ENCODE measurements around the gene CFAP54.

CFAP54 gene

GRCh38 chr12:96501133-96501761 lies 11.9 kb downstream of the CFAP54 start:
- TF ChIP-seq RARB (CRISPR knock-in tag; IDR thresholded peaks at IDR 0.05) (no peak), ZFP3 (CRISPR knock-in tag; IDR thresholded peaks at IDR 0.05) (0 out of 2 replicates have a peak, but pooled peaks have one; percentile 21)

GRCh38 chr12:96501908-96502307 lies 12.5 kb downstream of the CFAP54 start:
- no peak for ATAC-seq
- TF ChIP-seq CREB5 (CRISPR knock-in tag; IDR thresholded peaks at IDR 0.05; ENCODE audit: low read depth) (no peak), PATZ1 (CRISPR knock-in tag; IDR thresholded peaks at IDR 0.05; ENCODE audit: borderline replicate concordance) (no peak), SNAI2 (CRISPR knock-in tag; IDR thresholded peaks at IDR 0.05) (no peak), POU6F1 (CRISPR knock-in tag; IDR thresholded peaks at IDR 0.05; ENCODE audit: borderline replicate concordance, low read depth) (no peak), ZFP30 (CRISPR knock-in tag; IDR thresholded peaks at IDR 0.05) (no peak), GLIS3 (CRISPR knock-in tag; IDR thresholded peaks at IDR 0.05) (no peak), PPARA (CRISPR knock-in tag; IDR thresholded peaks at IDR 0.05; ENCODE audit: borderline replicate concordance) (no peak), ISL1 (CRISPR knock-in tag; IDR thresholded peaks at IDR 0.05) (no peak), OSR1 (CRISPR knock-in tag; IDR thresholded peaks at IDR 0.05) (no peak), TOX (CRISPR knock-in tag; IDR thresholded peaks at IDR 0.05; ENCODE audit: borderline replicate concordance) (no peak), ZNF8 (CRISPR knock-in tag; IDR thresholded peaks at IDR 0.05) (no peak), ZC3H10 (CRISPR knock-in tag; IDR thresholded peaks at IDR 0.05) (no peak)

More at GRCh38 chr12:96501133-96501761, 11.9 kb downstream of the CFAP54 start:
- ATAC-seq, result peak; percentile 78

- TF ChIP-seq GLIS3 (CRISPR knock-in tag; IDR thresholded peaks at IDR 0.05) (no peak), TOX (CRISPR knock-in tag; IDR thresholded peaks at IDR 0.05; ENCODE audit: borderline replicate concordance) (no peak), PATZ1 (CRISPR knock-in tag; IDR thresholded peaks at IDR 0.05; ENCODE audit: borderline replicate concordance) (no peak), POU6F1 (CRISPR knock-in tag; IDR thresholded peaks at IDR 0.05; ENCODE audit: borderline replicate concordance, low read depth) (no peak), RARB (CRISPR knock-in tag; IDR thresholded peaks at IDR 0.05) (no peak), ZNF8 (CRISPR knock-in tag; IDR thresholded peaks at IDR 0.05) (no peak), OSR1 (CRISPR knock-in tag; IDR thresholded peaks at IDR 0.05) (no peak), ZFP3 (CRISPR knock-in tag; IDR thresholded peaks at IDR 0.05) (no peak), ZNF565 (CRISPR knock-in tag; conservative IDR thresholded peaks at IDR 0.05; ENCODE audit: low read depth) (no peak), CSRNP3 (CRISPR knock-in tag; IDR thresholded peaks at IDR 0.05) (no peak), ARNTL (CRISPR knock-in tag; IDR thresholded peaks at IDR 0.05; ENCODE audit: borderline replicate concordance, low read depth) (no peak), ISL1 (CRISPR knock-in tag; IDR thresholded peaks at IDR 0.05) (no peak), CSDC2 (CRISPR knock-in tag; IDR thresholded peaks at IDR 0.05) (no peak), ZC3H10 (CRISPR knock-in tag; IDR thresholded peaks at IDR 0.05) (no peak), CREB5 (CRISPR knock-in tag; IDR thresholded peaks at IDR 0.05; ENCODE audit: low read depth) (no peak), SNAI2 (CRISPR knock-in tag; IDR thresholded peaks at IDR 0.05) (no peak), ZNF70 (CRISPR knock-in tag; IDR thresholded peaks at IDR 0.05) (no peak)
- no peak for ATAC-seq
Observed at GRCh38 chr12:96502477-96502876, 13.1 kb downstream of the CFAP54 start.

Data from SK-N-SH treated with all-trans-retinoic acid at 6 μM for 48 hours (cell line).